Gastroesophageal sphincter (tissue), 4 donors: ENCODE measurements around the gene ASB11. TPM values are rescaled to one million over a fixed set of nuclear protein-coding genes. Genes with fewer than 3 reads are reported as not detected.

ENCODE experiments used
- ATAC-seq: fragments of 150-250 bp; one replicate; pipeline ENCODE4 v1.9.1; 2016; ENCODE audit warnings: mild to moderate bottlenecking, moderate library complexity
- H3K27ac ChIP-seq, 4 donors: fragments of 200-600 bp; sonication (generic) in 3 of 4; 1 replicate in 3 of 4; 2 replicates in 1 of 4; pipeline ENCODE4 v1.5.1; 2016 to 2019
- H3K27me3 ChIP-seq: fragments of 200-600 bp; sonication (generic); one replicate; pipeline ENCODE4 v1.5.1; 2019
- H3K36me3 ChIP-seq, 2 donors: fragments of 200-600 bp; sonication (generic); one replicate each; pipeline ENCODE4 v1.5.1; 2019; ENCODE audit warnings: control low read depth in 1 of 2
- H3K4me1 ChIP-seq, 3 donors: fragments of 200-600 bp; sonication (generic); 1 replicate in 2 of 3; 2 replicates in 1 of 3; pipeline ENCODE4 v1.5.1; 2016 to 2019; ENCODE audit warnings: control low read depth in 2 of 3
- H3K4me3 ChIP-seq, 2 donors: fragments of 200-600 bp; sonication (generic); one replicate each; pipeline ENCODE4 v1.5.1; 2019; ENCODE audit warnings: mild to moderate bottlenecking in 1 of 2, moderate library complexity in 1 of 2
- H3K9me3 ChIP-seq, 3 donors: fragments of 200-600 bp; sonication (generic); one replicate each; pipeline ENCODE4 v1.5.1; 2017 to 2019; ENCODE audit warnings: control low read depth in 2 of 3
- CTCF ChIP-seq, 4 experiments: fragments of 200-600 bp in 2 of 4; fragments of 450-650 bp in 2 of 4; sonication (generic) in 1 of 4; IDR thresholded peaks; one replicate each; pipeline ENCODE4 v1.5.1; 2017 to 2019; ENCODE audit warnings: antibody characterized with exemption in 4 of 4, mild to moderate bottlenecking in 2 of 4, moderate library complexity in 2 of 4
- EP300 ChIP-seq: sonication (generic); formaldehyde crosslinking; IDR thresholded peaks from one replicate; pipeline ENCODE4 v1.6.1; 2017; ENCODE audit warnings: antibody characterized with exemption, mild to moderate bottlenecking
- POLR2A ChIP-seq, 2 donors: fragments of 450-650 bp; IDR thresholded peaks; one replicate each; pipeline ENCODE4 v1.6.1; 2017; ENCODE audit warnings: antibody characterized with exemption in 2 of 2, mild to moderate bottlenecking in 2 of 2, moderate library complexity in 1 of 2
- POLR2AphosphoS5 ChIP-seq: sonication (generic); formaldehyde crosslinking; IDR thresholded peaks from one replicate; pipeline ENCODE4 v1.6.1; 2017; ENCODE audit warnings: antibody characterized with exemption
- WGBS, 2 donors: methylation state at CpG; one replicate each; pipeline ENCODE4 v1.1.5; 2018; ENCODE audit warnings: low coverage in 1 of 2; 5-methylcytosine and 5-hydroxymethylcytosine counted together
- total RNA-seq, 4 donors: library from RNA; depleted of rRNA; stranded (reverse); fragments of >200 nt; gene quantifications; one replicate each; pipeline ENCODE4 v1.1.0, GENCODE V29; 2016

The ASB11 gene
- total RNA-seq, 4 donors from 2014 or later: 0.67 TPM; not detected in 3

GRCh38 chrX:15299941-15300851, 15.2 kb downstream of the ASB11 start:
- ATAC-seq: no peak
- H3K27ac ChIP-seq: no peak overlapping the region
- 46% methylated on average over 4 of the region's 4 CpGs for whole genome bisulfite sequencing, 2 donors

GRCh38 chrX:15298780-15299179, 16.7 kb downstream of the ASB11 start:
- ATAC-seq: no peak
- peak overlapping the region in 3 of 4 donors; percentile 1 to 37 (median 27) for H3K27ac ChIP-seq

More at GRCh38 chrX:15299941-15300851, 15.2 kb downstream of the ASB11 start:
- Histone ChIP-seq H3K36me3 (no peaks in the 10 kb centered on the region), H3K27me3 (no peaks in the 10 kb centered on the region), H3K4me3 (no peak overlapping the region), H3K9me3 (no peaks in the 10 kb centered on the region), H3K4me1 (no peaks in the 10 kb centered on the region)
- TF ChIP-seq CTCF (IDR thresholded peaks at IDR 0.05) (peak in 2 of 4 experiments; percentile 47 to 49), POLR2A (IDR thresholded peaks at IDR 0.05) (no peak)

GRCh38 chrX:15298201-15298600, 17.2 kb downstream of the ASB11 start:
- Histone ChIP-seq H3K27ac (peak overlapping the region in 3 of 4 donors; percentile 1 to 44 (median 27)), H3K36me3 (no peaks in the 10 kb centered on the region), H3K27me3 (no peaks in the 10 kb centered on the region), H3K4me1 (no peaks in the 10 kb centered on the region), H3K9me3 (no peaks in the 10 kb centered on the region), H3K4me3 (no peak overlapping the region)
- ATAC-seq: peak; percentile 38
- WGBS, 2 donors: 37% methylated on average over 2 of the region's 2 CpGs; no CpG with 5 or more reads in 1 of the 2 donors
- TF ChIP-seq POLR2AphosphoS5 (no peak), CTCF (IDR thresholded peaks at IDR 0.05) (no peak), POLR2A (IDR thresholded peaks at IDR 0.05) (no peak), EP300 (no peak)

More at GRCh38 chrX:15298780-15299179, 16.7 kb downstream of the ASB11 start:
- no peak overlapping the region for H3K4me3 ChIP-seq
- 70% methylated on average over 3 of the region's 3 CpGs; no CpG with 5 or more reads in 1 of the 2 donors for WGBS, 2 donors
- no peaks in the 10 kb centered on the region for H3K27me3 ChIP-seq
- H3K9me3 ChIP-seq: no peaks in the 10 kb centered on the region
- TF ChIP-seq POLR2A (IDR thresholded peaks at IDR 0.05) (no peak), EP300 (no peak), POLR2AphosphoS5 (no peak), CTCF (IDR thresholded peaks at IDR 0.05) (no peak)
- H3K4me1 ChIP-seq: no peaks in the 10 kb centered on the region
- no peaks in the 10 kb centered on the region for H3K36me3 ChIP-seq

- H3K9me3 ChIP-seq: no peaks in the 10 kb centered on the region
- H3K27ac ChIP-seq: no peak overlapping the region
- no peak overlapping the region for H3K4me3 ChIP-seq
- H3K27me3 ChIP-seq: no peaks in the 10 kb centered on the region
- H3K4me1 ChIP-seq: no peaks in the 10 kb centered on the region
- WGBS, 2 donors: 75% methylated on average over 2 of the region's 2 CpGs; no CpG with 5 or more reads in 1 of the 2 donors
- no peaks in the 10 kb centered on the region for H3K36me3 ChIP-seq
- ATAC-seq: no peak
- TF ChIP-seq EP300: no peak
- no peak for TF ChIP-seq CTCF (IDR thresholded peaks at IDR 0.05)
- no peak for TF ChIP-seq POLR2A (IDR thresholded peaks at IDR 0.05)
- no peak for TF ChIP-seq POLR2AphosphoS5
Observed at GRCh38 chrX:15293451-15293850, 22.0 kb downstream of the ASB11 start.

- Histone ChIP-seq H3K4me1 (no peaks in the 10 kb centered on the region), H3K9me3 (no peaks in the 10 kb centered on the region), H3K4me3 (no peak overlapping the region), H3K36me3 (no peaks in the 10 kb centered on the region), H3K27me3 (no peaks in the 10 kb centered on the region), H3K27ac (no peak overlapping the region)
- WGBS, 2 donors: 67 to 86% methylated on average over 1 to 2 of the region's 3 CpGs
- no peak for TF ChIP-seq CTCF (IDR thresholded peaks at IDR 0.05)
- TF ChIP-seq POLR2AphosphoS5: no peak
- no peak for TF ChIP-seq POLR2A (IDR thresholded peaks at IDR 0.05)
- TF ChIP-seq EP300: no peak
- ATAC-seq: no peak
Observed at GRCh38 chrX:15292861-15293260, 22.6 kb downstream of the ASB11 start.
